UCSD-AML1 (cell line): ENCODE data around the gene CTNNA1.
"Not testable (repeated sequence)": the region's sequence is repeated elsewhere in the genome, so short reads cannot be mapped to it uniquely, and the experiment has no call there.

Experiments used
- DNase-seq: peaks from one replicate; lab custom pipeline; 2025; ENCODE audit not compliant: unreplicated experiment; lab: John Stamatoyannopoulos, UW

Gene CTNNA1

DNA sequence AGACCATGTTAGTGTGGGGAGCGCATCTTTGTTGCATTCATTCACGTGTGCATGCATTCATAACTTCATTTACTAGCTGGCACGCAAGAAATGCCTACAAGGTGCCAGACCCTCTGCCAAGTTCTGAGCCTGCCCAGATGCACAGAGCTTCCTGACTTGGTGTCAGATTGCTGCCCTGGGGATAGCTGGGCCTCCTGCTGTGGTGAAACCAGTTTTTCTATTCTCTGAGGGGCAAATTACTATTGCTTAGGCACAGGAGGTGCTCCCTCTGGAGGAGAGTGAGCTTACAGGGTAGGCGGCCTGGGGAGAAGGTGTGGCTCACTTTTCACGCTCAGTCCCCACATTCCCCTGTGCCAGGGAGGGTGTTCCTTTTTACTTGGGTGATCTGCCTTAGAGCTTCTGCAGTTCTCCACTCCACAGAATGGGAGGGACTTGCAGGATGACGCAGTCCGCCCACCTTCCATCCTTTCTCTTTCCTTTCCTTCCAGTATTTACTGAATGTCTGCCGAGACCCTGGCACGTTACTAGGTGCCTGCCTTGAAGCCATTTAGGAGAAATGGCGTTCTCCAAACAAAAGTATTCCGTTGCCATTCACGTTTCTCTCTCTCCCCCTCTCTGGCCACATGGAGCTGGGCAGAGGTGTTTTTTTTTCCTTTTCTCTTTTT is 27.9 kb upstream of the CTNNA1 start:
- DNase-seq: no peak

DNA sequence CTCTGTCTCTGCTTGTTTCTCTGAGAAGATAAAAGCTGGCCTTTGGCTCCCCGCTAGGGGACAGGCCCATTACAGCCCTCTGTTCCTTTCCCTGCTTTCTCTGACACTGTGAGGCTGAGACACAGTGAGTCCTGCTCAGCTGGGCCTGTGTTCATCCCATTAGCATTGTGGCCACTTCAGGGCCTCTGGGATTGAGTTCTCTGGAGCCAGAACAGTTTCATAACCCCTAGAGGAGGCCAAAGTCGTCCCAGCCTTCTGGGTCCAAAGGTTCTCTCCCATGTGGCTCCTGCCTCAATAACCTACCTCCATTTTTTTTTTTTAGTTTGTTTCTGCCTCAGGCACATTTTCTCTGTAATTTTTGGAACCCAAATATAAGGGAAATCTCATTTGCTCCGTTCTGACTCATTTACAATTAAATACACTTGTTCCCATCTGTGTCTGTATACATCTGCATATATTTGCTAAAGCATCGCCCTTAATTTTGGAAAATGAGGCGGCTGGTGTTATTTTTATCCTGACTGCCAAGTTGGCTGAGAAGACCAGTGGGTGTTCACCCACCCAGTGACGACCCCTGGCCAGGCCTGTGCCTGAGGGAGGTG is 27.3 kb upstream of the CTNNA1 start:
- DNase-seq: no peak

DNA sequence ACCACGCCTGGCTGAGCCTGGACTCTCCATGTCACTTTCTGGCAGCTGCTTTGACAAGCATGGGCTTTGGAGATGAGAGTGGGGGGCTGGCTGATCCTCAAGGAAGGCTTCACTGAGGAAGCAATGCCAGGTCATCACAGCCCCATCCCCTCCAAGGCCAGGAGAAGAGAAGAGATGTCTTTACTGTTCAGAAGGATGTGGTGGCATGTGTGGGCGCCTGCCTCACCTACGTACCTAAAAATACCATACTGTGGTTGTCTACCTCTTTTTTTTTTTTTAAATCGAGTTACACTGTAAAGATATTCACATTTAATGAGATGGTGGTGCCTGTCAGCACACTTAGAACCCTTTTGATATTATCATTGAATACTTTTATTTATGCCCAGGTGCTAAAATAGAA is 26.4 kb upstream of the CTNNA1 start:
- no peak for DNase-seq

DNA sequence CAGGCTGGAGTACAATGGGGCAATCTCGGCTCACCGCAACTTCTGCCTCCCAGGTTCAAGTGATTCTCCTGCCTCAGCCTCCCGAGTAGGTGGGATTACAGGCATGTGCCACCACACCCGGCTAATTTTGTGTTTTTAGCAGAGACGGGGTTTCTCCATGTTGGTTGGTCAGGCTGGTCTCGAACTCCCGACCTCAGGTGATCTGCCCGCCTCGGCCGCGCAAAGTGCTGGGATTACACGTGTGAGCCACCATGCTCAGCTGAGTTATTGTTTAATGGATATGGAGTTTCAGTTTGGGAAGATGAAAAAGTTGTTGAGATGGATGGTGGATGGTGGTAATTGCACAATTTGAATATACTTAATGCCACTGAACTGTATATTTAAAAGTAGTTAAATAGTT is 22.7 kb upstream of the CTNNA1 start:
- not testable (repeated sequence) for DNase-seq

DNA sequence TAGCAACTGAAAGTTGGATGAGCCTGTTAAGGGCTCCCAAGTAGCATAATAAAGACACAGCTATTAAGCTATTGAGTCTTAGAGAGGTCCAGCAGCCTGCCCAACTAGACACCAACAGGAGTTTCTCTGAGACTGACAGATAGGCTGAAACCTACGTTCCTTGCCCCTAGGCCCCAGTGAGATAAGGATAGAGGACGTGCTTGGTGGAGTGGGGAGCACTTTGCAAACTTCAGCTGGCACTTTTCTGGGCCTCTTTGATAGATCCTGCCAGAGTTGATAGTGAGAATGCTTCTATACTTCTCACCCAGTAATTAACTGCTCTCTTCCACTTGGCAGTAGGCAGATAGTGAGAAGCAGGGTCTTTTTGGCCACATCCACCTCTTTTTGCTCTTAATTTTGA is 20.8 kb upstream of the CTNNA1 start:
- DNase-seq: no peak

DNA sequence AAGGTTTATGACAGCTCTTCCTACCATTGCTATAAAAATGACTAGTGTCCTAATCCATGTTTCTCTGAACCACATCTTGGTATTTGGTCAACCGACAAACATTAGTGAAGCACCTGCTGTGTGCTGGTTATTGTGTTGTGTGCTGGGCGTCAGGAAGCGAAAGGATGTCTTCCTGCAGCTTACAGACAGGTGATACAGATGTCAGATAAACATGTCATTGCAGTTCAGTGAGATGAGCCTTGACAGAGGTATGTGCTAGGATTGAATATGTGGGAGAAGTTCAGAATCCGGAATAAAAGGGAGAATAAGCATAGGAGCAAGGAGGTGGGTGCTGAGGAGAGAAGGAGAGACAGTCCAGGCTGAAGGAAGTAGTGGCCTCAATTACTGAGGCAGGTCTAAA is 20.3 kb upstream of the CTNNA1 start:
- DNase-seq: no peak

DNA sequence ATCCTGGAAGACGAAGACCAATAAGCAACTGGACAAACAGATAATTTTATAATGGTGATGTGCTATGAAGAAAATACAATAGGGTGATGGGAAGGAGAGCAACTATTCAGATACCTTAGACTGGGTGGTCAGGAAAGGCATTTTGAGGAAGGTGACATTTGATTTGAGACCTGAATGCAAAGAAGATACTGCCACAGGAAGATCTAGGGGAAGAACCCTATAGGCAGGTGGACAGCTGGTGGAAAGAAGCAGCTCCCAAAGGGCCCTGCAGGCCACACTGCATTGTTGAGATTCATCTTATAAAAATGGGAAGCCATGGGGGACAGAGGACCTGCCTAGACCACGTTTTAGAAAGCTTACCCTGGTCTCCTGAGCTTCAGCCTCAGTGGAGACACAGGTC is 19.7 kb upstream of the CTNNA1 start:
- DNase-seq: no peak

DNA sequence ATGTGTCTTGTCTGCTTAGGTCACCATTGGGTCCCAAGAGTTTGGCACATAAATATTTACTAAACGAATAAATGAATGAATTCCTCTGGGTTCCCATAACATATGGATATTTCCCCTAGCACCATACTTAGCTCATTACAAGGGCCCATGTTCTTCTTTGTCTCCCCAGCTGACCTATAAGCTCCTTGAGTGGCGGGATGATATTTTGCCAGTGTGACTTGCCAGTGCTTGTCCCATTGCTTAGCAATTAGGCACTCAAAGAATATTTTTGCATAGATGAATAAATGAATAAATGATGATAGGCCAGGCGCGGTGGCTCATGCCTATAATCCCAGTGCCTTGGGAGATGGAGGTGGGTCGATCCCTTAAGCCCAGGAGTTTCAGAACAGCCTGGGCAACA is 16.9 kb upstream of the CTNNA1 start:
- no peak for DNase-seq

DNA sequence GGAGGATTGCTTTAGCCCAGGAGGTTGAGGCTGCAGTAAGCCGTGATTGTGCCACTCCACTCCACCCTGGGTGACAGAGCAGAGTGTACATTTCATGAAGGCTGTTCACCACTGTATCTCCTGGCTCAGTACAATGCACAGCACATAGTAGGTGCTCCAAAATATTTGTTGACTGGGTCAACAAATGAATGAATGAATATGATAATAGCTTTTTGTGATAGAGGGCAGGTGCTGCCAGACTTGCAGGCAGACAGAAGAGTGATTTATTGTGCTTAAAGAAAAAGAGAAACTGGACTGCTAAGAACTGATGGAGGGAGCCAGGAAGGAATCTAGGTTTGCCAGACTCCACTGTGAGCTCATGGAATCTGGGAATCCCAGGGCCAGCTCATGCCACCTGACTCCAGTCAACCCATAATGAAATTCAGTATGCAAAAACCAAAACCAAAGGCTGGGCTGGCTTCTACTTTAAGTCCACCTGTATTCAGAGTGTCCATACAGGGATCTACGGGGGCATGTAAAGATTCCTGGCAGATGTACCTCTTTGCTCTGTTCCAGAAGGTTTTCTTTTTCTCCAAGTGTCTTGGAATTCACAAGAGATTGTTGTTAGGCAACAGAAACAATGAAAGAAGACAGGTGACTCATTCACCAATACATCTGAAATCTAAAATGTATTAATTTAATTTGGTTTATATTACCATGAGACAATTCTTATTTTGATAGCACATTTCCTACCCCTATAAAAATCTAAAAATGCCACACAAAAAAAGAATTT is 15.5 kb upstream of the CTNNA1 start:
- no peak for DNase-seq

DNA sequence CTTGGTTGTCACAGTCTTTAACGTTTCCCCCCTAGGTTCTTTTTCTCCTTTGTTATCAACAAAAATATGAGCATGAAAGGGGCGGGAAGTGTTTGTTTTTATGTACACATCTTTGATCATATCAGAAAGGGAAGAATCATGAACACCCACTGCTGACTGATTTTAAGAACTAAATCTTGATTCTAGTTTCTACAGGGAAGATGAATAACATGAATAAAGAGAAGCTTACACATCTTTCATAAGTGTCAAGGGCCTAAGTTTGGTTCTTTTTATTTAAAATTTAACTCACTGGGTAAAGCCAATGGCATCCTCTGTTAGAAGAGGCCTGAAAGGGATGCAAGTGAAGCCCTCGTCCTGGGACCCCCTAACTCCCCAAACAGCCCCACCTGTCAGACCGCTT is 14.8 kb upstream of the CTNNA1 start:
- DNase-seq: no peak

DNA sequence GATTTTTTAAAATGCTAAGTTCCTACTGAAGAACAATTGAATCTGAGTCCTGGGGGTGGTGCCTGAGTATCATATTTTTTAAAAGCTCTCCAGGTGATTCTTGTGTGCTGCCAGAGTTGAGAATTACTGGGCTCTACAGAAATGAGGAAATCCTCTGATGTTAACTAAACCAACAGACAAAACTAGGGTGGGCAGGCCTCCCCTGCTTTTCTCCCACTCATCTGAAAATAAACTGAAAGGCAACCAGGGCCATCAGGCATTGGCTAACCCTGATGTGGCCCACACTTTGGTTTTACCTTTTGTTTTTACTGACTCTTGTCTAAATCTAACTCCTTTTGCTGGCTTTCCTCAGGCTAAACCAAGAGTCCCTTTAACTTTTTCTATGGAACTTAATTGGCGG is 13.3 kb upstream of the CTNNA1 start:
- no peak for DNase-seq

DNA sequence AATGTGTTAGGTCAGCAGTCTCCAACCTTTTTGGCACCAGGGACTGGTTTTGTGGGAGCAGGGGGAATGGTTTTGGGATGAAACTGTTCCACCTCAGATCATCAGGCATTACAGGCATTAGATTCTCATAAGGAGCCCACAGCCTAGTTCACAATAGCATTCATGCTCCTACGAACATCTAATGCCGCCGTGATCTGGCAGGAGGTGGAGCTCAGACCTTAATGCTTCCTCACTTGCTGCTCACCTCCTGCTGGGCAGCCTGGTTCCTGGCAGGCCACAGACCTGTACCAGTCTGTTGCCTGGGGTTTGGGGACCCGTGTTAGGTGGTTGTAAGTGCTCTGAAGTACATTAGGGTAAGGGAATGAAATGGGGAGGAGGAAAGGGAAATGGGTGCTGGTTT is 9.7 kb upstream of the CTNNA1 start:
- DNase-seq: no peak

DNA sequence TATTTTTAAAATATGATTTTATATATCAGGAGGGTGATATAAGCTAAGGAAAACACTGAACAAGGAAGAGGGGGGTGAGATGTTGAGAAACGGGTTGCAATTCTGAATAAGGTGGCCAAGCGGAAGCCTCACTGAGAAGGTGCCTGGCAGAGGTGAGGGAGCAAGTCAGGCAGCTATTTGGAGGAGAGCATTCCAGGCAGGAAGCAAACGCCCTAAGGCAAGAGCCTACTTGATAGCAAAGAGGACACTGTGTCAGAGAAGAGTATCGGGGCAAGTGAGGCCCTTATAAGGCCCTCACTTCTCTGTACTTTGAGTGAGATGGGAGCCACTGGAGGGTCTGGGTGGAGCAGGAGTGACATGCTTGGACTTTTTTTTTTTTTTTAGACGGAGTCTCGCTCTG is 8.0 kb upstream of the CTNNA1 start:
- DNase-seq: no peak

DNA sequence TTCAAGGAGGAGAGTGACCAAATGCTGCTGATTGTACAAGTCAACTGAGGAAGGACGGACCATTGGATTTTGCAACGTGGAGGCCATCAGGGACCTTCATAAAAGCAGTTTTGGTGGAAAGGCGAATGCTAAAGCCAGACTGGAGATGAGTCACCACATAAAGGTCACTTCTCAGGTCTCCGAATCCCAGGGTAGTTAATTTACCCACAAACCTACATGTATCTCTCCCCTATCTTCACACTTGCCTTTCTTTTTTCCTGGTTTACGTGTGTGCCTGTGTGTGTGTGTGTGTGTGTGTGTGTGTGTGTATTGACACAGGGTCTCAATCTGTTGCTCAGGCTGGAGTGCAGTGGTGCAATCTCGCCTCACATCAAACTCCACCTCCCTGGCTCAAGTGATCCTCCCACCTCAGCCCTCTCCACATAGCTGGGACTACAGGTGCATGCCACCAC is 4.6 kb upstream of the CTNNA1 start:
- no peak for DNase-seq

DNA sequence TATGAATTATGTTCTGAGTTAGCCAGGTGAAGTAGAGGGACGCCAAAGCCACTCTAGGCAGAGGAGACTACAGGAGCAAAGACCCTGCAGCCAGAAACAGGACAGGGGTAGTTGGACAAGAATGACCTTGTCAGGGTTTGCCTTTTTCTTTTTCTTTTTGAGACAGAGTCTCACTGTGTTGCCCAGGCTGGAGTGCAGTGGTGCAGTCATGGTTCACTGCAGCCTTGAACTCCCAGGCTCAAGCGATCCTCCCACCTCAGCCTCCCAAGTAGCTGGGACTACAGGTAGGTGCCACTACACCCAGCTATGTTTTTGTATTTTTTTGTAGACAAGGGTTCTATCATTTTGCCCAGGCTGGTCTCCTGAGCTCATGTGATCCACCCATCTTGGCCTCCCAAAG is 1.9 kb upstream of the CTNNA1 start:
- DNase-seq: not testable (repeated sequence)

DNA sequence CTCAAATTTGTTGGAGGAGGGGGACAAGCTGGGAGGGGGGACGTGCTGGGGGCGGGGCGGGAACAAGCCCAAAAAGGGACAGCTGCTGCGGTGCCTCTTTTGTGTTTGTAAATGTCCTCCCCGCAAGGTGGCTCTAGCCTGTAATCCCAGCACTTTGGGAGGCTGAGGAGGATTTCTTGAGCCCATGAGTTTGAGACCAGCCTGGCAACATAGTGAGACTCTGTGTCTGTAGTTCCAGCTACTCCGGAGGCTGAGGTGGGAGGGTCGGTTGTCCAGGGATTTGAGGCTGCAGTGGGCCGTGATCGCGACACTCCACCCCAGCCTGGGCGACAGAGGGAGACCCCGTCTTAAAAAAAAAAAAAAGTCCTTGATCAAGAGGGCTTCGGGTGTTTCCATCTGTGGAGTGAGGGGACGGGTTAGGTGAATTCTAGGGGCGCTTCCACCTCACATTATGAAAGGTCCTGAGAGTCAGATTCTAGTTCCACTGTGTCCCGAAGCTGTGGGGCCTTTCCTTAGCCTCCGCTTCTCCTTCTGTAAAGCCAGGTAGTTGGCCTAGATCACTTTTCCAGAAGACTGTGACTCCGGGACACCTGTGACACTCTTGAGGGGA is 779 bp upstream of the CTNNA1 start:
- DNase-seq: peak; percentile 42

DNA sequence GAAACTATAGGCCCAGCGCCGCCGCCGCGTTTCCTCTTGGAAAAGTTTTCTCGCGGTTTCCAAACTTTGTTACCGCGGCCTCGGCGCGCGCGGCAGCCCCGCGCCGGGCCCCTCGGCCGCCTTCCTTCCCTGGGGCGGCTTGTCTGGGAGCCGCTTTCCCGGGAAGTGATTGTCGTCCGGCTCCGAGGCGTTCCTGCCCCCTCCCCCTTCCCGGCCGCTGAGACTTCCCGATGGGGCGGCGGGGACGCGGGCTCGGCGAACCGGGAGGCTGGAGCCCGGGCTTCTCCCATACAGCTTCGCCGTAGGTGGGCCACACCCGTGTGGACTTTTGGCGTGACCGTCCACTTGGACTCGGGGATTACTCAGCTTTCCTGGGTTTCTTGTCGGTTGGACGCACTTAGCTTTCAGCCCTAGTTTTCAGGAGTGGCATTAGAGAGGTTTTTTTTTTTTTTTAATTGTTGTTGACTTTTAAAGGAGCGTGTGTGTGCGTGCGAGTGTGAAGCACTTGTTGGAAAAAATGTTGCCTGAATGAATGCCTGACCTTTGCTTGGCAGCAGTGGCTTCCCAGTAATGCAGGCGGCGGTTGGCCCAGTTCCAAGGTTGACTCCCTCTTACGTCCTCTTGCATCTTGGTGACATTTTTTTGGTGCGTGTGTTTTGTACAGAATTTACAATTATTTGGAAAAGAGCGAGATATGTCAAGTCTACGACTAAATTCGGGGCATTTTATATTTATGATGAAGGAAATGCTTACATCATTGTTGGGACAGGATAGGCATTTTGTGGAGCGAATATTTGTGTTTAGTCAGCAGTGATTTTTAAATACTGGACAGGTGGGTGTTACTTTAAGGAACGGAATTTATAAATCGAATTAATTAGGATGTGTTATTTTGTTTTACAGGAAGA is 821 bp downstream of the CTNNA1 start:
- peak; percentile 64 for DNase-seq

DNA sequence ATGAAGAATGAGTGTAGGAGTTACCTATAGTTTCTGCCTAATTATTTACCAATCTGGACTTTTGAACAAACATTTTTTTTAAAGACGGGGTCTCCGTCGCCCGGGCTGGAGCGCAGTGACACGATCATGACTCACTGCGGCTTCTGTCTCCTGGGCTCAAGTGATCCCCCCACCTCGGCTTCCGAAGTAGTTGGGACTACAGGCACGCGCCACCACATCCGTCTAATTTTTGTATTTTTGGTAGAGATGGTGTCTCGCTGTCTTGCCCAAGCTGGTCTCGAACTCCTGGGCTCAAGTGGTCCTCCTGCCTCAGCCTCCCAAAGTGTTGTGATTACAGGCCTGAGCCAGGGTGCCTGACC is 1.5 kb downstream of the CTNNA1 start:
- no peak for DNase-seq

DNA sequence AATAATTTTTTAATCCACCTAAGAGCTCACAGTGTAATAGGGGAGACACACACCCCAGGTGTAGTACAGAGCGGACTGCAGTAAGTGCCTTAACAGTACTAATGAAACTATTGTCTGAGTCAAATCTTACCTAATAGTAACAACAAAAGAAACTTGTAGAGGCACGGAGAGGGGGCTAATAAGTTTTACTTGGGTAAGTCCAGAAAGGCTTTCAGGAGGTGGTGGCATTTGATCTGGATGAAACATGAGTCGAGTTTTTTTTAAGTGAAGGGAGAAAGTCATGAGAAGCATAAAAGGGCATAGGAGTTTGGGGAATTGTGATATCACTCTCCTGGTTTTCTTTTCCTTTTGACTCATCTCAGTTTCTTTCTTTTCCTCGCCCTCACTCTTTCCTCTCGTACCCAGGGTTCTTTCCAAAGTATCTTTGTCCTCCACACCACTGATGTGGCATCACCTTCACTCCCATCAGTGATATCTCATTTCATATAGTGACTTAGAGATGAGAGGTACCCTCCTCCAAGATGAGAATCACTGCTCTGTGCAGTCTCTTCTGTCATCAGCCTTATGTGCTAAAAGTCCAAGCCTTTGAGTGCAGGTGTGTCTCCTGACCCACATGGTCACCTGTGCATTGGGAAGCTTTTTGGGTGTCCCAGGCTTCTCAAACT is 2.0 kb downstream of the CTNNA1 start:
- no peak for DNase-seq

DNA sequence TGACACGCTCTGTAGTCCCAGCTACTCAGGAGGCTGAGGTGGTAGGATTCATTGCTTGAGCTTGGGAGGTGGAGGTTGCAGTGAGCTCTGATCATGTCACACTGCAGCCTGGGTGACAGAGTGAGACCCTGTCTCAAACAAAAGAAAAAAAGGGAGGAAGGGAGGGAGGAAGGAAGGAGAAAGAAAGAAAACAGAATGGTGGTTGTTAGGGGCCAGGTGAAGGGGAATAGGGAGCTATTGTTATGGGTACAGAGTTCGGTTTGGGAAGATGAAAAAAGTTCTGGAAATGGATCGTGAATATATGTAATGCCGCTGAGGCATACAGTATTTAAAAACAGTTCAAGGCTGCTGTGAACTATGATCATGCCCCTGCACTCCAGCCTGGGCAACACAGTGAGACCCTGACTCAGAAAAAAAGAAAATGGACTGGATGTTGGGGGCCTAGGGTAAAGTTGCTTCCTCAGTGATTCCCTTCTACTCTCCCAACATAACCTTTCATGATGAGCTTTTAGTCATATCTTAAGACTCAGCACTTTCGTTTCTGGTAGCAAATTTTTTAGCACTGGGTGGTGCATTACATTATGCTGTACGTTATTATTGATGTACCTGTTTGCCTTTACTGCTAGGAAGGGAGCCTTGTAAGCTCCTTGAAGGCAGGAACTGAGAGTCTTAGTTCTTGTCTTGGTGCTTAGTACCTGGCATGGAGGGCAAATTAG is 4.0 kb downstream of the CTNNA1 start:
- no peak for DNase-seq
